BE2C (cell line): ENCODE data around the gene ZNF775.

ENCODE experiments used
- DNase-seq: peaks from one replicate; pipeline ENCODE4 v3.0.0-alpha.2; 2020
- H3K27me3 ChIP-seq: fragments of 250-450 bp; sonication (Bioruptor Pico); 2 replicates; pipeline ENCODE4 v1.5.1; 2020; ENCODE audit warnings: mild to moderate bottlenecking
- H3K36me3 ChIP-seq: fragments of 250-450 bp; sonication (Bioruptor Pico); 2 replicates; pipeline ENCODE4 v1.5.1; 2020; ENCODE audit warnings: mild to moderate bottlenecking
- H3K4me1 ChIP-seq: fragments of 250-450 bp; sonication (Bioruptor Pico); 2 replicates; pipeline ENCODE4 v1.5.1; 2020
- H3K4me3 ChIP-seq: 2 replicates; pipeline ENCODE4 v1.5.1; 2011; ENCODE audit warnings: low read depth, low read length
- H3K9me3 ChIP-seq: fragments of 250-450 bp; sonication (Bioruptor Pico); 2 replicates; pipeline ENCODE4 v1.5.1; 2020
- TF ChIP-seq, protein P1 (sequence below): IDR thresholded peaks from 2 replicates; pipeline ENCODE4 v1.5.1; 2012; ENCODE audit warnings: mild to moderate bottlenecking, low read depth, low read length

ZNF775 gene

DNA sequence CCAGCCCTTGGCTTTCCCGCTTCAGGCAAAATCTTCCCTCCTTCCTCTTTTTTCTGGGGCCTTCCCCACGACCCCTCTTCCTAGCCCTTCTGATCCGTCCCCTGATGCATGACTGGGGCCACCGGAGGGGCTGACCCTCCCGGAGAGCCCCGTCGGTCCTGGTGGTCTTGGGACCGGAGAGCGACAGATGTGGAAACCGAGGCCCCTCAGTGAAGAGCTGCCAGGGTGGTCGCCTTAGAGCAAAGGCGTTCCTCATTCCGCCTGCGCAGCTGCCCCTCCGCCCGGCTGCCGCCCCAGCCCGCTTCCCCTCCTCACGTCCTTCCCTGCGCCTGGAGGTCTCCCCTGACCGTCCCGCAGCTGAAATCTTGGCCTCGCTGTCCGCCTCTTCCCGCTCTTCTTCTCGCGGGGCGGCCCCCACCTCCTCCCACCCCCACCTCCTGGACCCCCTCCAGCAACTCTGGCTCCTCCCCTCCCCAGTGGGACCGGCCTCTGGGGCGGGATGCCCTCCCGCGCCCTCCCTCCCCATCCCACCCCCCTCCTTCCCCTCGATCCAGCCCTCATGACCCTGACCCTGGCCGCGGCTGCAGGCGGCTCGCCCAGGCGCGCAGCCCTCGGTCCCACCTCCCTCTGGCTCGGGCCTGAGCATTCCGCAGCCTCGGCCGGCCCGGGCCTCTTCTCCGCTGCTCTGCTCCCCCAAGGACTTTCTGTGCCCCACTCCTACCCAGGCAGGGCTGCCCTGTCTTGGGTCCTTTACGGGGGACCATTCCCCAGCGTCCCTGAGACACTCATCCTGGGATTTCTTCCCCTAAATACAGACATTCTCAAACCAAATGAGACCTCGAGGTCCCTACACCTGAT, 37.6 kb upstream of the ZNF775 start, which contains the start of gene RARRES2:
Gene RARRES2, minus strand, starts transcription at position 367 of the 858 bp plus-strand sequence. CDS start 1,020 bp downstream, outside the sequence.
- no peaks in the 10 kb centered on the region for H3K4me1 ChIP-seq
- H3K27me3 ChIP-seq: peaks cover 32% of the 10 kb centered on the region
- TF ChIP-seq, protein P1, sequence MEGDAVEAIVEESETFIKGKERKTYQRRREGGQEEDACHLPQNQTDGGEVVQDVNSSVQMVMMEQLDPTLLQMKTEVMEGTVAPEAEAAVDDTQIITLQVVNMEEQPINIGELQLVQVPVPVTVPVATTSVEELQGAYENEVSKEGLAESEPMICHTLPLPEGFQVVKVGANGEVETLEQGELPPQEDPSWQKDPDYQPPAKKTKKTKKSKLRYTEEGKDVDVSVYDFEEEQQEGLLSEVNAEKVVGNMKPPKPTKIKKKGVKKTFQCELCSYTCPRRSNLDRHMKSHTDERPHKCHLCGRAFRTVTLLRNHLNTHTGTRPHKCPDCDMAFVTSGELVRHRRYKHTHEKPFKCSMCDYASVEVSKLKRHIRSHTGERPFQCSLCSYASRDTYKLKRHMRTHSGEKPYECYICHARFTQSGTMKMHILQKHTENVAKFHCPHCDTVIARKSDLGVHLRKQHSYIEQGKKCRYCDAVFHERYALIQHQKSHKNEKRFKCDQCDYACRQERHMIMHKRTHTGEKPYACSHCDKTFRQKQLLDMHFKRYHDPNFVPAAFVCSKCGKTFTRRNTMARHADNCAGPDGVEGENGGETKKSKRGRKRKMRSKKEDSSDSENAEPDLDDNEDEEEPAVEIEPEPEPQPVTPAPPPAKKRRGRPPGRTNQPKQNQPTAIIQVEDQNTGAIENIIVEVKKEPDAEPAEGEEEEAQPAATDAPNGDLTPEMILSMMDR: no peak
- DNase-seq: no peak
- no peaks in the 10 kb centered on the region for H3K9me3 ChIP-seq
- H3K4me3 ChIP-seq: no peak within 1 kb of the TSS
- H3K36me3 ChIP-seq: peaks cover 8% of the 10 kb centered on the region

DNA sequence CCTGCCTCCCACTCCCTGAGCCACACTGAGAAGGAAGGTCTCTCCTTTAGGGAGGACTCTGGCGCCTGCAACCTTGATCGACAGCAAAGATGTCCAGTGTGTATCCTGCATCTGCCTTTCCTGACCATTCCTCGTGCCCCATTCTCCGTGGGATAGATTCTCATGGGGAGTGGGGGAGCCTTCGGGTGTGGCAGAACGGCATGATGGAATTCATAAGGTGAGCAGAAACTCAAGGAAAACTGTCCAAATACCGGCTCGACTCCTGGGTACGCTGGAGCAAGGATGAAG, 37.1 kb upstream of the ZNF775 start:
- TF ChIP-seq, protein P1: no peak

DNA sequence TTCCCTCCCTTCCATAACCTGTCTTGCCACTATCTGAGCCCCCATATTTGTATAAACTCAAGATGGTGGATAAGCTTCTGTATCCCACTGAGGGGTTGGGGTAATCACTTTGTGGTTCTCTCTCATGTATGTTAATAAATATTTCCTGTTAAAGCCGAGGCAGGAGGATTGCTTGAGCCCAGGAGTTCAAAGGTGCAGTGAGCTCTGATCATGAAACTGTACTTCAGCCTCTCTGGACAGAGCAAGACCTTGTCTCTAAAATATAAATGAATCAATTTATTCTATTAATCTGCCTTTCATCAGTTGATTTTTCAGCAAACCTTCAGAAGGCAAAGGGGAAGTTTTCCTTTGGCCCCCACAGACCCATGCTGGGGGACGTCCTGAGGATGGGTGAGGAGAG, 35.9 kb upstream of the ZNF775 start:
- Histone ChIP-seq H3K4me1 (no peaks in the 10 kb centered on the region), H3K9me3 (no peaks in the 10 kb centered on the region), H3K27me3 (peaks cover 32% of the 10 kb centered on the region), H3K4me3 (no peak overlapping the region), H3K36me3 (no peaks in the 10 kb centered on the region)
- TF ChIP-seq, protein P1: no peak
- no peak for DNase-seq

More for the DNA sequence above, 37.1 kb upstream of the ZNF775 start:
- peaks cover 2% of the 10 kb centered on the region for H3K36me3 ChIP-seq
- no peaks in the 10 kb centered on the region for H3K4me1 ChIP-seq
- peaks cover 32% of the 10 kb centered on the region for H3K27me3 ChIP-seq
- no peaks in the 10 kb centered on the region for H3K9me3 ChIP-seq
- no peak for DNase-seq
- no peak overlapping the region for H3K4me3 ChIP-seq

DNA sequence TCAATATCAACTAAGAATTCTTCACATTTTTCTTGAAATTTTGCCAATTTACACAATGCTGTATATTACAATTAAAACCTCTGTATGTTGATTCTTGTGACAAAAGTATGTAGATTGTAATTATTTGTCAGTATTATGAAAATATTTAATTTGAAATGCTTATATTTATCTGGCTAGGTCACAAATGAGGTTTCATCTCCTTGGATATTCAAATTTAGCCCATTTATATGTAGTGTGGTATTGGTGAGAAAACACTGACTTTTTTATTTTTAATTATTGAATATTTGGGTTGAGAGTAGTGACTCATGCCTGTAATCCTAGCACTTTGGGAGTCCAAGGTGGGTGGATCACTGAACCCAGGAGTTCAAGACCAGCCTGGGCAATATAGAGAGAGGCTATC, 34.8 kb upstream of the ZNF775 start:
- Histone ChIP-seq H3K9me3 (no peaks in the 10 kb centered on the region), H3K4me3 (no peak overlapping the region), H3K4me1 (no peaks in the 10 kb centered on the region)

DNA sequence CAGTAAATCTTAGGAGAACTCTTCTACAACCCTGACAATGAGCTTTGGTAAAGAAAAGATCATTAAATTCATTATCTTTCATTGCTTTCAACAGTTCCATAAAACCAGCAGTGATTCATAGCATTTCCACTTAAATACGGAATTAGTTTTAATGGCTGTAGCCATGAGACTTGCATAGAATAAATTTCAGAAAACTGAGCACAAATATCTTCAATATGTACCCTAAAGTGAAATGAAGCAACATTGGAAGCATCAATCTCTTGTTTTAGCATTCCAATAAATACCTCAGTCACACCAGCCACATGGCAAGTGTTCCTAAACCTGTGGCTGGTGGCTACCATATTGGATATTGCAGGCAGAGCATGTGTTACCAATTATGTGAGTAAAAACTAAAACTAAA, 34.1 kb upstream of the ZNF775 start:
- peaks cover 32% of the 10 kb centered on the region for H3K27me3 ChIP-seq
- no peak for DNase-seq
- H3K4me3 ChIP-seq: no peak overlapping the region
- no peaks in the 10 kb centered on the region for H3K4me1 ChIP-seq
- H3K36me3 ChIP-seq: no peaks in the 10 kb centered on the region
- TF ChIP-seq, protein P1: no peak
- no peaks in the 10 kb centered on the region for H3K9me3 ChIP-seq

More for the DNA sequence above, 34.8 kb upstream of the ZNF775 start:
- H3K27me3 ChIP-seq: peaks cover 32% of the 10 kb centered on the region
- TF ChIP-seq, protein P1: no peak
- H3K36me3 ChIP-seq: no peaks in the 10 kb centered on the region
- no peak for DNase-seq

DNA sequence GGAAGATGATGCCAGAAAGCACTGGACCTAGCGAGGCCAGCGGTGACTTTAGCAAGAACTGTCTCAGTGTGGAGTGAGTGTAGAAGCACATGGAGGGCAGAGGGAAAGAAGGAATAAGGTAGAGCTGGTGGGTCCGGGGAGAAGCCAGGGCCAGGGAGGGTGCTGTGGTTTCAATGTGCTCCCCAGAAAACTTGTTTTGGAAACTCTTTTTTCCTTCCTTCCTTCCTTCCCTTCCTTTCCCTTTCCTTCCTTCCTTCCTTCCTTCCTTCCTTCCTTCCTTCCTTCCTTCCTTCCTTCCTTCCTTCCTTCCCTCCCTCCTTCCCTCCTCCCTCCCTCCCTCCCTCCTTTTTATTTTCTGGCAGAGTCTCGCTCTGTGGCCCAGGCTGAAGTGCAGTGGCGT, 32.2 kb upstream of the ZNF775 start:
- DNase-seq: no peak
- Histone ChIP-seq H3K4me3 (no peak overlapping the region), H3K27me3 (peaks cover 22% of the 10 kb centered on the region), H3K36me3 (no peaks in the 10 kb centered on the region), H3K4me1 (no peaks in the 10 kb centered on the region), H3K9me3 (no peaks in the 10 kb centered on the region)
- TF ChIP-seq, protein P1: no peak
